Raji (cell line): ENCODE data around the gene MED1.

Source experiments
- POLR2A ChIP-seq: IDR thresholded peaks from 2 replicates; pipeline ENCODE4 v1.6.1; 2011; ENCODE audit warnings: low read depth, low read length, control low read depth; ENCODE audit not compliant: insufficient read depth

Gene MED1

GRCh38 chr17:39450847-39451581 is at the start of gene MED1:
MED1 (minus strand) TSS chr17:39451263; CDS start chr17:39451062, 201 bp downstream.
- TF ChIP-seq POLR2A: peak; percentile 90

DNA sequence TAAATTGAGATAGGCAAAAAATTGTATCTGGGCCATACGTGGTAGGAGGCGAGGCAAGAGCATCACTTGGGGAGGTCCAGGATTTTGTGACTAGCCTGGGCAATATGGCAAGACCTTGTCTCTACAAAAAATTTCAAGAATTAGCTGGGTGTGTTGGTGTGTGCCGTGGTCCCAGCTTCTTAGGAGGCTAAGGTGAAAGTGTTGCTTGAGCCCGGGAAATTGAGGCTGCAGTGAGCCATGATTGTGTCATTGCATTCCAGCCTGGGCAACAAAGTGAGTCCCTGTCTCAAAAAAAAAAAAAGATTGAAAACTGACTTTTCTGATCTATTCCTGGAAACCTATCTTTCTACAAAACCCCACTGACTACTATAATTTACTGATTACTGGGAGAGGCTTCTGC is 36.9 kb upstream of the MED1 start:
- no peak for TF ChIP-seq POLR2A

DNA sequence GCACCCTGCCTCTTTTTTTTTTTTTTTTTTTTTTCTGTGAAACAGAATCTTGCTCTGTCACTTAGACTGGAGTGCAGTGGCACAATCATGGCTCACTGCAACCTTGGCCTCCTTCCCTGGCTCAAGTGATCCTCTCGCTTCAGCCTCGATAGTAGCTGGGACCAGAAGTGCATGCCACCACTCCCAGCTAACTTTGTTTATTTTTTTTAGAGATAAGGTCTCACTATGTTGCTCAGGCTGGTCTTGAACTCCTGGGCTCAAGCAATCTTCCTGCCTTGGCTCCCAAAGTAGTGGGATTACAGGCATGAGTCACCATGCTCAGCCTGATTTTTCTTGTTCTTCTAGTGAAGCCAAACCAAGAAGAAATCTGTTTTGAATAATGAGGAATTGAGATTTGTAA is 35.2 kb upstream of the MED1 start:
- TF ChIP-seq POLR2A: no peak

DNA sequence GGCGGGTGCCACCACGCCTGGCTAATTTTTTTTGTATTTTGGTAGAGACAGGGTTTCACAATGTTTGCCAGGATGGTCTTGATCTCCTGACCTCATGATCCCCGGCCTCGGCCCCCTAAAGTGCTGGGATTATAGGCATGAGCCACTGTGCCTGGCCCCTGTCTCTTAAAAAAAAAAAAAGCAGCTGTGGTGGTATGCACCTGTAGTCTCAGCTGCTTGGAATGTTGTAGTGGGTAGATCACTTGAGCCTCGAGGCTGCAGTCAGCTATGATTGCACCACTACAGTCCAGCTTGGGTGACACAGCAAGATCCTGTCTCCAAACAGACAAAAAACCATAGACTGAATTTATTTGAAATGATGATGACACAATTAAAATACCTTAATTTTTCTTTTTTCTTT is 34.5 kb upstream of the MED1 start:
- no peak for TF ChIP-seq POLR2A

DNA sequence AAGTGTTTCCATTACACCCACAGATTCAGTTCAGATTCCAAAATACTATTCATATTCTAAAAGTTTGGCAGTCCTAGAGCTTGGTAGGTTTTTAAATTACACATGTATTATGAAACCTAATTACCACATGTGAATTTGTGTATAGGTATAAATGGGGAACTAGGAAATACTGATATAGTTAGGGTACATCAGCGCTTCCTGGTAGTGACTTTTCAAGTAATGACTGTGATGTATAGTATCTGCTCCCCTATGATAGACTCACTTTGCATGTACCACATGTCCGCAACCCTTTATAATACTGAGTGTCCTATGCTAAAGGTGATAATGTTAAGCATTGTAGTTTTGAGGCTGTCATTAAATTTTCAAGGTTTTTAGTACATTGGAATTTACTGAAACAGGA is 33.1 kb upstream of the MED1 start:
- TF ChIP-seq POLR2A: no peak

DNA sequence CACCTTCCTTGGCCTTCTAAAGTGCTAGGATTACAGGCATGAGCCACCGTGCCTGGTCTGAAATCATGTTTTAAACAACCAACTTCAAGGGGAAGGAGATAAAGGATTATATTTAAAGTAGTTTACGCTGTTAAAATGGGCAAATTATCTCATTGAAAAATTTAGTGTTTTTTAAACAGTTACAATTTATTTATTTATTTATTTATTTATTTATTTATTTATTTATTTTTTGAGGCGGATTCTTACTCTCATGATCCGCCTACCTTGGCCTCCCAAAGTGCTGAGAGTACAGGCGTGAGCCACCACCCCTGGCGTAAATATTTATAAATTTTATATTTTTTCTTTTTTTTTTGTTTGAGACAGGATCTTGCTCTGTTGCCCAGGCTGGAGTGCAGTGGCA is 32.4 kb upstream of the MED1 start:
- no peak for TF ChIP-seq POLR2A

GRCh38 chr17:39473310-39473709 is 22.2 kb upstream of the MED1 start:
- TF ChIP-seq POLR2A: no peak

- TF ChIP-seq POLR2A: no peak
Measured at GRCh38 chr17:39462631-39463375, 11.7 kb upstream of the MED1 start.

DNA sequence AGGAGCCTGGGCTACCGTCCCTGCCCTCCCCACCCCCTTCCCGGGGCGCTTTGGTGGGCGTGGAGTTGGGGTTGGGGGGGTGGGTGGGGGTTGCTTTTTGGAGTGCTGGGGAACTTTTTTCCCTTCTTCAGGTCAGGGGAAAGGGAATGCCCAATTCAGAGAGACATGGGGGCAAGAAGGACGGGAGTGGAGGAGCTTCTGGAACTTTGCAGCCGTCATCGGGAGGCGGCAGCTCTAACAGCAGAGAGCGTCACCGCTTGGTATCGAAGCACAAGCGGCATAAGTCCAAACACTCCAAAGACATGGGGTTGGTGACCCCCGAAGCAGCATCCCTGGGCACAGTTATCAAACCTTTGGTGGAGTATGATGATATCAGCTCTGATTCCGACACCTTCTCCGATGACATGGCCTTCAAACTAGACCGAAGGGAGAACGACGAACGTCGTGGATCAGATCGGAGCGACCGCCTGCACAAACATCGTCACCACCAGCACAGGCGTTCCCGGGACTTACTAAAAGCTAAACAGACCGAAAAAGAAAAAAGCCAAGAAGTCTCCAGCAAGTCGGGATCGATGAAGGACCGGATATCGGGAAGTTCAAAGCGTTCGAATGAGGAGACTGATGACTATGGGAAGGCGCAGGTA is 11.0 kb upstream of the MED1 start:
- no peak for TF ChIP-seq POLR2A

- peak; percentile 99 for TF ChIP-seq POLR2A
Measured at GRCh38 chr17:39461113-39461925, 10.3 kb upstream of the MED1 start, which contains the start of gene CDK12. CDK12 (plus strand) TSS chr17:39461486; CDS start chr17:39462072, 586 bp downstream.

GRCh38 chr17:39455919-39456318 is 4.9 kb upstream of the MED1 start:
- no peak for TF ChIP-seq POLR2A

GRCh38 chr17:39450051-39450450 is 1.0 kb downstream of the MED1 start:
- TF ChIP-seq POLR2A: no peak

- no peak for TF ChIP-seq POLR2A
Measured at GRCh38 chr17:39447561-39447960, 3.5 kb downstream of the MED1 start.

DNA sequence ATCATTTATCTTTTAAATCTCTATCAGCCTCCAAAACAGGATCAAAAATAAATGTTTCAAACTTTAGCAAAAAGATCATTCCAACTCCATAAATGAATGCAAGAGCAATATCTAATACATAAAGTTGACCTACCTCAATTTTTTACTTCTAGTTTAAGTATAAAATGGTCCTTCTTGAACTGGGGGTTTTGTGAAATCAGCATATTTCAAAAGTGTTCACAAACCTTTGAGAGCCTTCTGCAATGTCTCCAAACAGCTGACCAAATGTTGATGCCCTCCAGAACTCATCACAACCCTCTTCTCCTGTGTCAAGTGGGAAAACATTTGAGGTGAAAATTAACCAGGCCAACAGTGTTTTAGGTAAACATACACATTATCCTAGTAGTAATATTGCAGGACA is 7.7 kb downstream of the MED1 start:
- TF ChIP-seq POLR2A: no peak

GRCh38 chr17:39429600-39429999 is 21.5 kb downstream of the MED1 start:
- TF ChIP-seq POLR2A: no peak
